H1 (cell line): Measurements from ENCODE around the gene KCTD10.

Source experiments
- CTCF ChIP-seq, 3 experiments: IDR thresholded peaks; 1 replicate in 2 of 3; 2 replicates in 1 of 3; pipeline versions ENCODE4 v1.5.1 to v1.6.1; 2011; ENCODE audit warnings: low read length in 3 of 3, mild to moderate bottlenecking in 3 of 3, inconsistent platforms in 2 of 3, low read depth in 1 of 3, moderate library complexity in 1 of 3; ENCODE audit not compliant: insufficient read depth in 1 of 3; ENCODE audit errors: control extremely low read depth in 1 of 3
- EP300 ChIP-seq, 2 experiments: IDR thresholded peaks; 1 replicate in 1 of 2; 2 replicates in 1 of 2; pipeline ENCODE4 v1.6.1; 2011 to 2012; ENCODE audit warnings: low read depth in 2 of 2, low read length in 2 of 2, mild to moderate bottlenecking in 2 of 2, borderline replicate concordance in 1 of 2, inconsistent platforms in 1 of 2, moderate library complexity in 1 of 2
- MAFK ChIP-seq: IDR thresholded peaks from 2 replicates; pipeline ENCODE4 v1.6.1; 2012; ENCODE audit warnings: low read depth, mild to moderate bottlenecking, improper control_type of control experiment, low read length
- POLR2A ChIP-seq, 2 experiments: IDR thresholded peaks; 1 replicate in 1 of 2; 2 replicates in 1 of 2; pipeline ENCODE4 v1.6.1; 2011; ENCODE audit warnings: low read depth in 2 of 2, low read length in 2 of 2, mild to moderate bottlenecking in 2 of 2; ENCODE audit errors: control extremely low read depth in 1 of 2

- TF ChIP-seq POLR2A (IDR thresholded peaks at IDR 0.05; ENCODE audit: control extremely low read depth in 1 of 2, low read depth in 2 of 2, low read length in 2 of 2) (no peak), CTCF (IDR thresholded peaks at IDR 0.05; ENCODE audit: control extremely low read depth in 1 of 3, insufficient read depth in 1 of 3, low read depth in 1 of 3, low read length in 3 of 3) (no peak), MAFK (no peak), EP300 (IDR thresholded peaks at IDR 0.05; ENCODE audit: borderline replicate concordance in 1 of 2, low read depth in 2 of 2, low read length in 2 of 2) (no peak)
These were observed 13.3 kb downstream of the KCTD10 start for GRCh38 chr12:109463756-109464155.
